Activated CD4-positive, alpha-beta T cell treated with anti-CD3 and anti-CD28 coated beads, Interleukin-2, amount 10 ng/mL, durations not matched to agents 7 days and 5 days (primary cell): Measurements from ENCODE around the gene UBL7. TPM values are rescaled to one million over a fixed set of nuclear protein-coding genes. Genes with fewer than 3 reads are reported as not detected.

ENCODE experiments used
- CTCF ChIA-PET: fragments of 350-600 bp; sonication (Branson Sonifier 250); formaldehyde crosslinking; loops from one replicate; lab custom pipeline; 2021; ENCODE audit warnings: antibody characterized with exemption; lab: Charles Lee
- POLR2A ChIA-PET: fragments of 350-600 bp; sonication (Branson Sonifier 250); formaldehyde crosslinking; loops from one replicate; lab custom pipeline; 2021; ENCODE audit warnings: antibody characterized with exemption; lab: Charles Lee
- DNase-seq: peaks from one replicate; pipeline ENCODE4 v3.0.0-alpha.2; 2020
- H3K27ac Mint-ChIP-seq: one replicate; pipeline ENCODE4 v1.8.0; 2021; ENCODE audit warnings: mild to moderate bottlenecking, moderate library complexity, mixed read lengths
- H3K27me3 Mint-ChIP-seq: one replicate; pipeline ENCODE4 v1.8.0; 2021; ENCODE audit warnings: mixed read lengths
- H3K36me3 Mint-ChIP-seq: one replicate; pipeline ENCODE4 v1.8.0; 2021; ENCODE audit warnings: low read depth, mixed read lengths
- H3K4me1 Mint-ChIP-seq: one replicate; pipeline ENCODE4 v1.8.0; 2021; ENCODE audit warnings: mixed read lengths
- H3K4me3 Mint-ChIP-seq: one replicate; pipeline ENCODE4 v1.8.0; 2021; ENCODE audit warnings: mild to moderate bottlenecking, moderate library complexity, mixed read lengths
- H3K9me3 Mint-ChIP-seq: one replicate; pipeline ENCODE4 v1.8.0; 2021; ENCODE audit warnings: mixed read lengths
- total RNA-seq, 2 experiments: library from RNA; stranded (reverse); gene quantifications; one replicate each; pipeline ENCODE4 v1.2.3, GENCODE V29; 2021

UBL7 gene
- total RNA-seq, 2 experiments from 2014 or later: 52.2 to 53.7 TPM

- H3K27me3 Mint-ChIP-seq: no peaks in the 10 kb centered on the region
- H3K4me1 Mint-ChIP-seq: peaks cover 23% of the 10 kb centered on the region
- no peaks in the 10 kb centered on the region for H3K9me3 Mint-ChIP-seq
- DNase-seq: no peak
- no peak overlapping the region for H3K4me3 Mint-ChIP-seq
- CTCF ChIA-PET: interaction anchor here (0.5 to 2.1 kb wide), 5 partner anchors 18 to 96 kb away, joined by 3 to 8 read pairs (median 5); no protein-coding TSS in a partner anchor
- no peaks in the 10 kb centered on the region for H3K36me3 Mint-ChIP-seq
- peak overlapping the region; percentile 36 for H3K27ac Mint-ChIP-seq
- POLR2A ChIA-PET: no interaction called here
Observed at GRCh38 chr15:74426404-74427281, 34.3 kb downstream of the UBL7 start.

- H3K9me3 Mint-ChIP-seq: no peaks in the 10 kb centered on the region
- H3K27me3 Mint-ChIP-seq: no peaks in the 10 kb centered on the region
- ChIA-PET POLR2A (no interaction called here), CTCF (interaction anchor here (2.1 to 2.8 kb wide), 2 partner anchors 21 to 44 kb away, joined by 6 to 10 read pairs; no protein-coding TSS in a partner anchor)
- no peak overlapping the region for H3K27ac Mint-ChIP-seq
- DNase-seq: no peak
- H3K4me1 Mint-ChIP-seq: peaks cover 17% of the 10 kb centered on the region
- H3K4me3 Mint-ChIP-seq: no peak overlapping the region
- no peaks in the 10 kb centered on the region for H3K36me3 Mint-ChIP-seq
Observed at GRCh38 chr15:74425630-74426029, 35.3 kb downstream of the UBL7 start.

GRCh38 chr15:74424901-74425528 lies 35.9 kb downstream of the UBL7 start:
- Mint-ChIP-seq H3K4me3 (no peak overlapping the region), H3K4me1 (peaks cover 22% of the 10 kb centered on the region), H3K27me3 (no peaks in the 10 kb centered on the region), H3K9me3 (no peaks in the 10 kb centered on the region), H3K27ac (no peak overlapping the region), H3K36me3 (no peaks in the 10 kb centered on the region)
- POLR2A ChIA-PET: no interaction called here
- CTCF ChIA-PET: interaction anchor here (2.8 kb wide), 1 partner anchor 43 kb away, joined by 10 read pairs; no protein-coding TSS in a partner anchor
- no peak for DNase-seq

GRCh38 chr15:74423431-74424257 lies 37.3 kb downstream of the UBL7 start:
- Mint-ChIP-seq H3K9me3 (no peaks in the 10 kb centered on the region), H3K4me1 (peaks cover 18% of the 10 kb centered on the region), H3K27ac (peak overlapping the region; percentile 64), H3K27me3 (no peaks in the 10 kb centered on the region), H3K4me3 (no peak overlapping the region), H3K36me3 (no peaks in the 10 kb centered on the region)
- ChIA-PET POLR2A (interaction anchor here (0.6 kb wide), 1 partner anchor 52 kb away, joined by 3 read pairs; no protein-coding TSS in a partner anchor), CTCF (interaction anchor here (1.3 to 2.8 kb wide), 4 partner anchors 9 to 42 kb away, joined by 3 to 10 read pairs (median 6); no protein-coding TSS in a partner anchor)
- no peak for DNase-seq

GRCh38 chr15:74422652-74423430 lies 38.1 kb downstream of the UBL7 start:
- ChIA-PET CTCF (interaction anchor here (0.8 to 2.8 kb wide), 5 partner anchors 9 to 41 kb away, joined by 3 to 10 read pairs (median 4); no protein-coding TSS in a partner anchor), POLR2A (no interaction called here)
- no peak for DNase-seq
- H3K27ac Mint-ChIP-seq: peak overlapping the region; percentile 46
- no peaks in the 10 kb centered on the region for H3K9me3 Mint-ChIP-seq
- no peaks in the 10 kb centered on the region for H3K27me3 Mint-ChIP-seq
- no peaks in the 10 kb centered on the region for H3K36me3 Mint-ChIP-seq
- H3K4me3 Mint-ChIP-seq: no peak overlapping the region
- peaks cover 18% of the 10 kb centered on the region for H3K4me1 Mint-ChIP-seq

- Mint-ChIP-seq H3K27ac (no peak overlapping the region), H3K9me3 (no peaks in the 10 kb centered on the region), H3K27me3 (no peaks in the 10 kb centered on the region), H3K4me1 (peaks cover 18% of the 10 kb centered on the region), H3K4me3 (no peak overlapping the region), H3K36me3 (no peaks in the 10 kb centered on the region)
- ChIA-PET CTCF (interaction anchor here (0.8 to 1.3 kb wide), 3 partner anchors 9 to 17 kb away, joined by 3 to 4 read pairs (median 3); no protein-coding TSS in a partner anchor), POLR2A (no interaction called here)
- DNase-seq: no peak
Observed at GRCh38 chr15:74422265-74422651, 38.7 kb downstream of the UBL7 start.

GRCh38 chr15:74421302-74422245 lies 39.4 kb downstream of the UBL7 start:
- no peak for DNase-seq
- CTCF ChIA-PET: interaction anchor here (0.8 to 1.3 kb wide), 4 partner anchors 10 to 33 kb away, joined by 3 to 4 read pairs (median 3); no protein-coding TSS in a partner anchor
- Mint-ChIP-seq H3K4me1 (peaks cover 19% of the 10 kb centered on the region), H3K36me3 (no peaks in the 10 kb centered on the region), H3K27me3 (no peaks in the 10 kb centered on the region), H3K27ac (peak overlapping the region; percentile 31), H3K9me3 (no peaks in the 10 kb centered on the region), H3K4me3 (no peak overlapping the region)
- POLR2A ChIA-PET: interaction anchor here (0.5 kb wide), 1 partner anchor 10 kb away, joined by 3 read pairs; no protein-coding TSS in a partner anchor

- no peaks in the 10 kb centered on the region for H3K9me3 Mint-ChIP-seq
- ChIA-PET CTCF (interaction anchor here (0.8 to 2.1 kb wide), 5 partner anchors 9 to 43 kb away, joined by 3 to 11 read pairs (median 3); no protein-coding TSS in a partner anchor), POLR2A (no interaction called here)
- DNase-seq: no peak
- H3K4me1 Mint-ChIP-seq: peaks cover 23% of the 10 kb centered on the region
- H3K36me3 Mint-ChIP-seq: no peaks in the 10 kb centered on the region
- no peaks in the 10 kb centered on the region for H3K27me3 Mint-ChIP-seq
- peak overlapping the region; percentile 10 for H3K27ac Mint-ChIP-seq
- H3K4me3 Mint-ChIP-seq: no peak overlapping the region
Observed at GRCh38 chr15:74420193-74420905, 40.6 kb downstream of the UBL7 start.

- no peaks in the 10 kb centered on the region for H3K27me3 Mint-ChIP-seq
- no peak overlapping the region for H3K27ac Mint-ChIP-seq
- no peak overlapping the region for H3K4me3 Mint-ChIP-seq
- DNase-seq: no peak
- H3K36me3 Mint-ChIP-seq: peaks cover 2% of the 10 kb centered on the region
- peaks cover 33% of the 10 kb centered on the region for H3K4me1 Mint-ChIP-seq
- H3K9me3 Mint-ChIP-seq: no peaks in the 10 kb centered on the region
- ChIA-PET POLR2A (no interaction called here), CTCF (interaction anchor here (0.5 to 2.2 kb wide), 5 partner anchors 12 to 42 kb away, joined by 3 to 11 read pairs (median 8); no protein-coding TSS in a partner anchor)
Observed at GRCh38 chr15:74419432-74419831, 41.5 kb downstream of the UBL7 start.

GRCh38 chr15:74418575-74419338 lies 42.2 kb downstream of the UBL7 start:
- Mint-ChIP-seq H3K27ac (no peak overlapping the region), H3K4me3 (no peak overlapping the region), H3K9me3 (no peaks in the 10 kb centered on the region), H3K36me3 (peaks cover 2% of the 10 kb centered on the region), H3K4me1 (peaks cover 38% of the 10 kb centered on the region), H3K27me3 (no peaks in the 10 kb centered on the region)
- ChIA-PET CTCF (interaction anchor here (0.7 to 2.2 kb wide), 4 partner anchors 13 to 37 kb away, joined by 3 to 11 read pairs (median 9); no protein-coding TSS in a partner anchor), POLR2A (no interaction called here)
- no peak for DNase-seq
